GM21528 (cell line): ENCODE results near the gene EFNA1.

Experiments used
- ATAC-seq: cut with Tn5 transposase; IDR thresholded peaks from one replicate; pipeline ENCODE4 v1.9.1; 2021; ENCODE audit warnings: mild to moderate bottlenecking, moderate library complexity; ENCODE audit not compliant: unreplicated experiment, low FRiP score

EFNA1 gene

DNA sequence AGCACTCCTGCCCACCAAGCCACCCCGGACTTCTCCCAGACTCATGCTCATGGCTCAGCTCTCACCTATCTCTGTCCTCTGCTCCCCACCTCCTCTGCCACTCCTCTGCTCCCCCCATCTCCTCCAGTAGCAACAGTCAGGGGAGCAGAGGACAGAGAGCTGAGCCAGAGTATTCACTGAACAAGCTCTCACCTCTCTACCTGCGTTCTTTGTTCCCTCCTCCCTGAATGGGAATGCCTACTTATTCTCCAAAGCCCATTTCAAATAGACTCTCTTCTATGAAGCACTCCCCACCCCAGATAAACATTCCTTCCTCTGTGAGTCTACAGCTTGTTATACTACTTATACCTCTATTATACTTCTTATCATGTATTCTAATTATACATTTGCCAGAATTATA is 6.4 kb upstream of the EFNA1 start:
- ATAC-seq: no peak

GRCh38 chr1:155122308-155122707 is 5.4 kb upstream of the EFNA1 start:
- ATAC-seq: no peak

- ATAC-seq: no peak
Observed at GRCh38 chr1:155123801-155124200, 3.9 kb upstream of the EFNA1 start.

- ATAC-seq: no peak
Observed at GRCh38 chr1:155124503-155125463, 2.9 kb upstream of the EFNA1 start.

- no peak for ATAC-seq
Observed at GRCh38 chr1:155125511-155125945, 2.1 kb upstream of the EFNA1 start.

GRCh38 chr1:155125946-155126555 is 1.6 kb upstream of the EFNA1 start:
- no peak for ATAC-seq

- ATAC-seq: no peak
Observed at GRCh38 chr1:155126556-155127104, 1.0 kb upstream of the EFNA1 start.

DNA sequence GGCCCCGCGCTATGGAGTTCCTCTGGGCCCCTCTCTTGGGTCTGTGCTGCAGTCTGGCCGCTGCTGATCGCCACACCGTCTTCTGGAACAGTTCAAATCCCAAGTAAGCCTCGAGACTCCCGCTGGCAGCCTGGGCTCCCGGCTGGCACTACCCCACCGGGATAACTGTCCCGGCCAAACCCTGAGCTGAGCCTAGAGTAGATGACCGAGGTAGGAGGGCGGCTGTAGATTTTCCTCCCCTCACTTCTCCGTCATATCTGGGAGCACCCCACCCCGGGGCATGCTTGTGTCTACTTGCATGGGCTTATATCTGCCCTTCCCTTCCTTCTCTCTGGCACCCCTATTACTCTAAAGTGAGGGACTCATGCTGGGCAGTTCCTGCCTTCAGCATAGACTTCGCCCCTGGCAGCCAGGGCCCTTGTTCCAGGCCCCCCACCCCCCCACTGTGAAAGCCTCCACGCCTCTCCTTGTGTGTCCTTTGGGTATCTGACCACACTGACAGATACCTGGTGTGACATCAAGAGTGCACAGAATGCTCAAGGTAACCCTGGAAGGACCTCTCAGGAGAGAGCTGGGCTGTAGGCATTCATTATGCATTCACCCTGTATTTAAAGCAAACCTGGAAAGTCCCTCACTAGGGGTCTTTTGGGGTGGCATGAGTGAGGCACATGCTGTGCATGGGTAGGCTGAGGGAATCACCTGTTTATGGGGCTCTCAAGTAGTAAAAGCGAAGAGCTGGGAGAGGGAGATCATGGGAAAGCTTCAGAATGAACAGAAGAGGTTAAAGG is 485 bp downstream of the EFNA1 start:
- ATAC-seq: no peak

DNA sequence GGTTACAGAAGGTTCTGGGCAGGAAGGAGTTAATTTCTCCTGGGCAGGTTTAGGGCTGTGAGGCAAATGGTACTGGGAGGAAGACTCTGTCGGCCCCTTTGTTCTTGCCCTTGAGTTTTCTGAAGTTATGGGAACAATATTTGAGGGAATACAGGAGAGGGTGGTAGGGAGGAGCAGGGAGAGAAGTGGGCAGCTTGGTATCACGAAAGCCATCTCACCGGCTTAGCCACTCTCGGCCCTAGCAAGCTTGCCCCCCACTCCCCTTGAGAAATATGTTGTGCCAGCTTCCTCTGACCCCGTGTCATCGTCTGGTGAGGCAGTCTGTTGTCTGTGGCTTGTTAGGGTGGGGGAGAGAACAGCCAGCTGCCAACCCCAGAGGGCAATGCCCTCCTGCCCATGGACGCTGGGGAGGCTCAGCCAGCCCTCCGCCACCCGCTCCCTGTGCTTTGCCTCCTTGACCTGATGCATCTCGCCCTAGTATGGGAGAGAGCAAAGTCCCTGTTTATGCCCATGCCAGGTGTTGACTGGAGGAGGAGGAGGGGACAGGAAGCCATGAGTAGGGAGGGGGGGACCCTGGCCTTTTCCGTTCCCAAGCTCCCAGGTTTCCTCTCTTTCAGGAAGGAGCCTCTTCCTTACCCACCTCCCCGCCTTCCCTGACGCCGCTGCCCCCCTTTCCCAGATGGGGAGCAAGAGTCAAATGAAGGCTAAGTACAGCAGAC is 1.2 kb downstream of the EFNA1 start:
- no peak for ATAC-seq

GRCh38 chr1:155130272-155131006 is 2.8 kb downstream of the EFNA1 start:
- no peak for ATAC-seq

- no peak for ATAC-seq
Observed at GRCh38 chr1:155131285-155131684, 3.6 kb downstream of the EFNA1 start.

DNA sequence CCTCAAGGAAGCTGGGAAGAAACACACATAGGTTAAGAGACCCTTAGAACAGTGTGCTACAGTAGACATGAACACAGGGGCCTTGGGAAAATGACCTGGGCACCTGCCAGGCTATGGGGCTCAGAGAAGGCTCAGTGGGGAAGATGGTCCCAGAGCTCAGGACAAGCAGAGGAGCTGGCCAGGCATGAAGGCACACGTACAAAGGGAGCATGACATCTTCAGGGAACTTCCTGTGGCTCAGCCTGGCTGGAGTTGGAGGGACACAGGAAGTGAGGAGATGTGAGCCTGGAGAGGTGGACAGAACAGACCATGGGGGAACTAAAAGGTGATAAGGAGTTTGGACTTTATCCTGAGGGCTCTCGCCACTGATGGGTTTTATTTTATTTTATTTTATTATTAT is 4.2 kb downstream of the EFNA1 start:
- ATAC-seq: no peak

DNA sequence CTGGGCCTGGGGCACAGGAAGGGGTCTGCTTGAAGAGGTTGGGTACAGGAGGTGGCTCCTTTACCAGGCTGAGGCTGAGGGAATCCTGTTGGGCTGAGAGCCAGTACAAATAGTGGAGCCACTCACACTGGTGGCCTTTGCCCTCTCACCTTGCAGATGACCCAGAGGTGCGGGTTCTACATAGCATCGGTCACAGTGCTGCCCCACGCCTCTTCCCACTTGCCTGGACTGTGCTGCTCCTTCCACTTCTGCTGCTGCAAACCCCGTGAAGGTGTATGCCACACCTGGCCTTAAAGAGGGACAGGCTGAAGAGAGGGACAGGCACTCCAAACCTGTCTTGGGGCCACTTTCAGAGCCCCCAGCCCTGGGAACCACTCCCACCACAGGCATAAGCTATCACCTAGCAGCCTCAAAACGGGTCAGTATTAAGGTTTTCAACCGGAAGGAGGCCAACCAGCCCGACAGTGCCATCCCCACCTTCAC is 6.2 kb downstream of the EFNA1 start:
- no peak for ATAC-seq

DNA sequence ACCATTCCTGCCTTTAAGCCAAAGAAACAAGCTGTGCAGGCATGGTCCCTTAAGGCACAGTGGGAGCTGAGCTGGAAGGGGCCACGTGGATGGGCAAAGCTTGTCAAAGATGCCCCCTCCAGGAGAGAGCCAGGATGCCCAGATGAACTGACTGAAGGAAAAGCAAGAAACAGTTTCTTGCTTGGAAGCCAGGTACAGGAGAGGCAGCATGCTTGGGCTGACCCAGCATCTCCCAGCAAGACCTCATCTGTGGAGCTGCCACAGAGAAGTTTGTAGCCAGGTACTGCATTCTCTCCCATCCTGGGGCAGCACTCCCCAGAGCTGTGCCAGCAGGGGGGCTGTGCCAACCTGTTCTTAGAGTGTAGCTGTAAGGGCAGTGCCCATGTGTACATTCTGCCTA is 6.6 kb downstream of the EFNA1 start:
- ATAC-seq: no peak

GRCh38 chr1:155134880-155135414 is 7.3 kb downstream of the EFNA1 start:
- peak; percentile 20 for ATAC-seq

DNA sequence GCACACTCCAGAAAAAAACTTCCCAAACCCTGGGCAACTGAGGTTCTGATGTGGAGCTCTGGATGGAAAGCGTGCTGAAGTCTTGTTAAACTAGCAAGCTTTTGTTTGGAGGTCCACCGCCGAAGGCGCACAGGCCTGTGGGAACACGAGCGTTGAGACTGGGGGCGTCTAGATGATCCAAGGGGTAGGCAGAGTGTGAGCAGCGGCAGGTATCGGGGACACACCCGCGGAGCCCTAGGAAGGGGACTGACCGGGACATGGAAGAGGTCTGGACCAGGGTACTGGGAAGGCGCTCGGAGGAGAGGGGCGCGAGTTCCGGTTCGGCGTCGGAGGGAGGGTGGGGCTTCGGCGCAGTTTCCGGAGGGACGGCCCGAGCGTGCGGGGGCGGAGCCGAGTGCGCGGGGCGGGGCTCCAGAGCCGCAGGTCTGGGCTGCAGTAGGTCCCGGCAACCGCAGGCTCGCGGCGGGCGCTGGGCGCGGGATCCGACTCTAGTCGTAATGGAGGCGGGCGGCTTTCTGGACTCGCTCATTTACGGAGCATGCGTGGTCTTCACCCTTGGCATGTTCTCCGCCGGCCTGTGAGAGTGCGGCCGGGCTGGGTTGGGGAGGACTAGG is 7.8 kb downstream of the EFNA1 start, which contains the start of gene SLC50A1:
Gene SLC50A1, plus strand, starts transcription at position 438 of the 614 bp plus-strand sequence. Its CDS starts 60 bp downstream, at position 498.
- peak; percentile 64 for ATAC-seq

GRCh38 chr1:155136748-155137147 is 9.1 kb downstream of the EFNA1 start:
- no peak for ATAC-seq

DNA sequence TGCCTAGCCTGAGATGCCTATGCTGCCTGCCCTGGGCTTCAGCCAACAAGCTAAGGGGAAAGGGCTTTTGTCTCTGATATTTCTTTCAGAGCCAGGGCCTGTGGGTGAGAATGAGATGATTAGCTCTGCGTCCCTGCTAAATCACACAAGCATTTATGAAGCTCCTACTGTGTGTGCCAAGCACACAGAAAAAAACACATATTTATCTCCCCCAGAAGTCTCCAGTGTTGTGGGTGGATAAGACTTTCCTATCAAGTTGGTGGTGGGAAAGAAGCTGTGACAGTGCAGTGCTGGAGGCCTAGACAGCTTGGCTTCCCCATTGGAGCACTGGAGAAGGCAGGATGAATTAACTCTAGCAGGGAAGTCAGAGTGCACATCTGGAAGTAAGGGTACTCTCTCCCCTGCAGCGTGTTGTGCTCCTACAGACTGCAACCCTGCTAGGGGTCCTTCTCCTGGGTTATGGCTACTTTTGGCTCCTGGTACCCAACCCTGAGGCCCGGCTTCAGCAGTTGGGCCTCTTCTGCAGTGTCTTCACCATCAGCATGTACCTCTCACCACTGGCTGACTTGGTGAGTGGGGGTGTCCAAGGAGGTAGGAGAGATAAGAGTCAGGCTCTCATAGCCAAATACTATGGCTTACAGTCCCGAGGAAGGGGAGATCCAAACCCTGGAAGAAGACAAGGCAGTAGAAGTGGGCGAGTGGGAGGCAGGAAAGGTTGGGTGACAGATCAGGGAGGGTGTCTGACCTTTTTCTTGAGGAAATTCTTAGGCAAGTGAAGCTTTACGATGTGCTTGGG is 9.7 kb downstream of the EFNA1 start:
- ATAC-seq: no peak
